NCI-H2081 treated with DMSO at 0.1 percent for 48 hours (cell line): ENCODE measurements around the gene IFT43.

Experiments
- DNase-seq: peaks from one replicate; lab custom pipeline; 2025; lab: John Stamatoyannopoulos, UW

The IFT43 gene

GRCh38 chr14:76081642-76082041 lies 96.1 kb downstream of the IFT43 start:
- no peak for DNase-seq

- DNase-seq, result no peak
These were observed 98.5 kb downstream of the IFT43 start for GRCh38 chr14:76083796-76084765.

GRCh38 chr14:76085358-76085757 lies 99.8 kb downstream of the IFT43 start:
- DNase-seq, result no peak

- no peak for DNase-seq
These were observed 101.1 kb downstream of the IFT43 start for GRCh38 chr14:76086636-76087035.

- DNase-seq, result no peak
These were observed 102.8 kb downstream of the IFT43 start for GRCh38 chr14:76088326-76088725.

- DNase-seq, result no peak
These were observed 103.4 kb downstream of the IFT43 start for GRCh38 chr14:76088771-76089571.

- DNase-seq, result no peak
These were observed 104.0 kb downstream of the IFT43 start for GRCh38 chr14:76089575-76089974.

- no peak for DNase-seq
These were observed 105.2 kb downstream of the IFT43 start for GRCh38 chr14:76090616-76091391.

GRCh38 chr14:76093077-76093476 lies 107.5 kb downstream of the IFT43 start:
- no peak for DNase-seq

GRCh38 chr14:76096257-76096656 lies 110.7 kb downstream of the IFT43 start:
- DNase-seq, result no peak

GRCh38 chr14:76097547-76097946 lies 112.0 kb downstream of the IFT43 start:
- DNase-seq, result no peak

GRCh38 chr14:76098047-76098446 lies 112.5 kb downstream of the IFT43 start:
- DNase-seq, result no peak

GRCh38 chr14:76098916-76099675 lies 113.5 kb downstream of the IFT43 start:
- DNase-seq, result no peak

GRCh38 chr14:76100236-76100635 lies 114.7 kb downstream of the IFT43 start:
- no peak for DNase-seq

GRCh38 chr14:76101391-76102379 lies 116.1 kb downstream of the IFT43 start:
- DNase-seq, result no peak

- DNase-seq, result no peak
These were observed 119.3 kb downstream of the IFT43 start for GRCh38 chr14:76104802-76105355.

- no peak for DNase-seq
These were observed 120.6 kb downstream of the IFT43 start for GRCh38 chr14:76106188-76106587.

- no peak for DNase-seq
These were observed 123.7 kb downstream of the IFT43 start for GRCh38 chr14:76109087-76109880.
